DMS 273 treated with DMSO at 0.1 percent for 48 hours (cell line): Measurements from ENCODE around the gene OSCAR.
"Not testable (repeated sequence)": the region's sequence is repeated elsewhere in the genome, so short reads cannot be mapped to it uniquely, and the experiment has no call there.

Experiments
- DNase-seq: peaks from one replicate; lab custom pipeline; 2025; lab: John Stamatoyannopoulos, UW

OSCAR gene

GRCh38 chr19:54125713-54126112, 25.1 kb upstream of the OSCAR start:
- no peak for DNase-seq

GRCh38 chr19:54124393-54124792, 23.8 kb upstream of the OSCAR start:
- DNase-seq = no peak

GRCh38 chr19:54123682-54124081, 23.1 kb upstream of the OSCAR start:
- DNase-seq = no peak

GRCh38 chr19:54121259-54121658, 20.7 kb upstream of the OSCAR start:
- DNase-seq = no peak

GRCh38 chr19:54115109-54116063, 14.8 kb upstream of the OSCAR start, which contains the start of the genes PRPF31 and TFPT:
PRPF31 (plus strand) TSS chr19:54115754; CDS start chr19:54118279, 2,525 bp downstream.
TFPT (minus strand) TSS chr19:54115657; CDS start chr19:54115269, 388 bp downstream.
- peak; percentile 95 for DNase-seq

GRCh38 chr19:54114340-54115108, 13.9 kb upstream of the OSCAR start:
- no peak for DNase-seq

- DNase-seq = no peak
Measured at GRCh38 chr19:54109651-54110050, 9.0 kb upstream of the OSCAR start.

GRCh38 chr19:54108496-54108895, 7.9 kb upstream of the OSCAR start:
- DNase-seq = no peak

- DNase-seq = no peak
Measured at GRCh38 chr19:54107876-54108490, 7.4 kb upstream of the OSCAR start.

GRCh38 chr19:54106716-54107115, 6.1 kb upstream of the OSCAR start:
- no peak for DNase-seq

GRCh38 chr19:54105796-54106195, 5.2 kb upstream of the OSCAR start:
- no peak for DNase-seq

GRCh38 chr19:54104998-54105715, 4.6 kb upstream of the OSCAR start:
- DNase-seq = no peak

- DNase-seq = peak; percentile 94
Measured at GRCh38 chr19:54102421-54103169, 2.0 kb upstream of the OSCAR start, which contains the start of gene NDUFA3. NDUFA3 (plus strand) TSS chr19:54102855; CDS start chr19:54102879, 24 bp downstream.

GRCh38 chr19:54099903-54100255, 724 bp downstream of the OSCAR start:
- DNase-seq = not testable (repeated sequence)

GRCh38 chr19:54099190-54099902, 1.3 kb downstream of the OSCAR start:
- DNase-seq = no peak

GRCh38 chr19:54096617-54097106, 3.9 kb downstream of the OSCAR start:
- no peak for DNase-seq

- DNase-seq = not testable (repeated sequence)
Measured at GRCh38 chr19:54095859-54096616, 4.6 kb downstream of the OSCAR start.

GRCh38 chr19:54095136-54095858, 5.3 kb downstream of the OSCAR start:
- DNase-seq = no peak
